A549 treated with Hydrocortisone at 1 μM for 4 hours (cell line): ENCODE results near the gene C9orf85. TPM values are rescaled to one million over a fixed set of nuclear protein-coding genes. Genes with fewer than 3 reads are reported as not detected.

Experiments used
- total RNA-seq: library from RNA; stranded (reverse); fragments of 200-300 nt; extraction: Qiagen RNA extraction; gene quantifications from 5 replicates; pipeline ENCODE4 v1.2.3, GENCODE V29; 2022

The C9orf85 gene, protein sequence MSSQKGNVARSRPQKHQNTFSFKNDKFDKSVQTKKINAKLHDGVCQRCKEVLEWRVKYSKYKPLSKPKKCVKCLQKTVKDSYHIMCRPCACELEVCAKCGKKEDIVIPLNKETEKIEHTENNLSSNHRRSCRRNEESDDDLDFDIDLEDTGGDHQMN
- 13.7 to 16.8 TPM (median 15.2 TPM) in 5 replicates for total RNA-seq

DNA sequence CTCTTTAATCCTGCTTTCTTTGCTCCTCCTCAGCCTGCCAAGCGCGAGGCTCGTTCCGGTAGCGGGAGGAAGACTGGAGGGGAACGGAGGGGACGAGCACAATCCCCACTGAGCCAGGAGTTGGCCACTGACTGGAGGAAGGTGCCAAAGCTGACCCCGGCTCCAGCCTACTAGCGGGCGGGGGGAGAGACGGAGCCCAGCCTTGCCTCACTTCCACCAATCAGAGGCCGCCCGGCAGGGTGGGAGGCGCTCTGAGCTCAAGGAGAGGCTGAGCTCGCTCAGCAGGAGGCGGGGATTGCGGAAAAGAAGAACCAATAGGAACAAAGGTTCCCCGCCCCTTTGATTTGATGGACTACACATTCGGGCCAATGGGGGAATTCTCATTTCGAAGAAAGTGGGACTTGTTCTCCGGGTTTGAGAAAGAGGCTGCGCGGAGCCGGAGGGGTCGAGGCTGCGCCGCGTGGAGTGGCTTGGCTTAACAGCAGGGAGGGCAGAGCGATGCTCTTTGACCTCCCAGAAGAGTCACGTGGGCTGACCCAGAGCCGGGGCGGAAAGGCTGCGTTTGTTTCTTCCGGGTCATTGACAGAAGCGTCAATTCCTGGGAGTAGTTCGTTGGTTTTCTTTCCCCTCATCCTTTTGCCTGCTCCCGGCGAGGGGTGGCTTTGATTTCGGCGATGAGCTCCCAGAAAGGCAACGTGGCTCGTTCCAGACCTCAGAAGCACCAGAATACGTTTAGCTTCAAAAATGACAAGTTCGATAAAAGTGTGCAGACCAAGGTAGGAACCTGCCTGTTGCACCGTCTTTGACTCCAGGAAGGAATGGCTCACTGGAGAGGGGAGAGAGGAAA is at the start of gene C9orf85, which contains the start of gene ABHD17B:
TSS of gene C9orf85 (plus strand) at position 579 of the 847 bp plus-strand sequence. CDS start at position 675, 96 bp downstream.
TSS of gene ABHD17B (minus strand) at position 133 of the 847 bp plus-strand sequence. CDS start 36,113 bp downstream, outside the sequence.

Other genes starting within 250 kb of the C9orf85 start
- 65.5 to 119 TPM (median 68.8 TPM) in 5 replicates for gene CEMIP2, start 143.1 kb upstream of the C9orf85 start, total RNA-seq
- 15.3 to 17.2 TPM (median 16.2 TPM) in 5 replicates for gene ABHD17B, start 446 bp upstream of the C9orf85 start, total RNA-seq
- not detected in 5 replicates for gene C9orf57, start 149.0 kb downstream of the C9orf85 start, total RNA-seq
- gene GDA, start 237.8 kb downstream of the C9orf85 start, total RNA-seq = 0.91 to 1.2 TPM (median 1.2 TPM) in 5 replicates